Dermis blood vessel endothelial cell (primary cell): Measurements from ENCODE around the gene C2orf92. TPM values are rescaled to one million over a fixed set of nuclear protein-coding genes. Genes with fewer than 3 reads are reported as not detected.

Experiments used
- DNase-seq: peaks from one replicate; pipeline ENCODE4 v3.0.0; 2010
- total RNA-seq: library from RNA; depleted of rRNA; stranded (reverse); fragments of >200 nt; gene quantifications from 2 replicates; pipeline ENCODE4 v1.2.3, GENCODE V29; 2014

C2orf92 gene
- total RNA-seq, 1 donor from 2014 or later = 3.4 TPM

DNA sequence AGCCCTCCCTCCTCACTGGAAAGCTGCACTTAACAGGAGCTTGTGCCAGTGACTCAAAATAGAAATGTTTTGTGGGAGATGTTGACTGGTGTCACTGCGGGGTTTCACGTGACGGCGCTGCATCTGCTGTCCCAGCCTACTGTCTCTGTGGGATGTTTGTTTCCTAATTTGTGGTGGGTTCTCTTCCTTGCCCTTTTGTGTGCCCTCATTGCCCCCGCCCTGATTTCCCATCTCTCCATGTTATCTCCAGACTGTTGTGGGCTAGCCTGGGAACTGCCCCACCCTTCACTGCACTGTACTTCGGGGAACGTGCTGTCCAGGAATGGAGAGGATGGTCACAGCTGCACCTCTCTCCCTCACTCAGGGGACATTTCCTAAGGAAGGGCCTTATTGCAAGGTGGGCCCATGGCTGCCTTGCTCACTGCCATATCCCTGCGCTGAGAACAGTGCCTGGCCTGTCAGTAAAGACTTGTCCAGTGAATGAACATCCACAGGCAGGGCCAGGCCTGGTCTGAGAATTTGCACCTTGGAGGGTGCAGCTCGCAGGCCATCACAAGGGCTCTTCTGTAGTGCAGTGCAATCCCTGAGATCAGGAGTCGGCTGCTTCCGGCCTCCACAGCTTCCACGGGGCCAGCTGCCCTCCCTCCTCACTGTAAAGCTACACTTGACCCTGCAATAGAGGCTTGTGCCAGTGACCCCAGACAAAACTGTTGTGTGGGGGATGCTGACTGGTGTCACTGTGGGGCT, 61.9 kb downstream of the C2orf92 start:
- no peak for DNase-seq

GRCh38 chr2:97732436-97733340, 63.2 kb downstream of the C2orf92 start:
- DNase-seq = no peak

GRCh38 chr2:97733341-97734035, 64.0 kb downstream of the C2orf92 start:
- DNase-seq = no peak

DNA sequence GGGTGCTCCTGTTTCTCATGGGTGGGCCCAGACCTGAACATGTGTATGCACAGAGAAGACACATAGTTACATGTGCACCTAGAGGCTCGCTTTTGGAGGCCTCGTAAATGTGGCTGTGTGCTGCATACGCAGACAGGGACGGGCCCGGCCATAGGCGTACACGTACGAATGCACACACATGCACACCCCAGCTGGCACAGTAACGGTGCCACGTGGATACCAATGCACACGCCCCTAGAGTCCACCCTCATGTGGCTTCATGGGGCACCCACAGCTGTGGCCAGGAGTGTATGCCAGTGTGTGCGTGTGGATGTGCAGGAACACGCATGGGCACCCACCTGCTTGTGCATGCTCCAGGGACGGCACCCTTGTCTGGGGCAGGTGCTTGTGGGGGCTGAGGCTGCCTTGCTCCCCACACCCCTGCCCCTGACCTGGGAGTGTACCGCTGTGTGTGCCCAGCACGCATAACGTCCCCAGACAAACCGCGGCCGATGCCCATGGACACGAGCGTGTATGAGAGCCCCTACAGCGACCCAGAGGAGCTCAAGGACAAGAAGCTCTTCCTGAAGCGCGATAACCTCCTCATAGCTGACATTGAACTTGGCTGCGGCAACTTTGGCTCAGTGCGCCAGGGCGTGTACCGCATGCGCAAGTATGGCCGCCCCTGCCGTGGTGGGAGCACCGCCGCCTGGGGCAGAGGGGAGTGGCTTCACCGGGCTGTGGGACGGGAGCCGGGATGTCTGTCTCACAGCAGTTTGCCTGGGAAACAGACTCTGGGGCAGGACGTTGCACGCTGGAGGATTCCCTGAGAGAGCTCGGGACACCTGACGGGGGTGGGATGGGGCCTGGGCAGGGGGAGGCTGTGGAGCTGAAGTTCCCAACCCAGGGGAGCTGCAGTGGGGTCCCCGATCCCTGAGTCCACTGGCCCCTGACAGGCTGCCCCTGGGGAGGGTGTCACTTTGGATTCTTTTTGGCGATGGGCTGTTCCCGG, 64.8 kb downstream of the C2orf92 start:
- no peak for DNase-seq

DNA sequence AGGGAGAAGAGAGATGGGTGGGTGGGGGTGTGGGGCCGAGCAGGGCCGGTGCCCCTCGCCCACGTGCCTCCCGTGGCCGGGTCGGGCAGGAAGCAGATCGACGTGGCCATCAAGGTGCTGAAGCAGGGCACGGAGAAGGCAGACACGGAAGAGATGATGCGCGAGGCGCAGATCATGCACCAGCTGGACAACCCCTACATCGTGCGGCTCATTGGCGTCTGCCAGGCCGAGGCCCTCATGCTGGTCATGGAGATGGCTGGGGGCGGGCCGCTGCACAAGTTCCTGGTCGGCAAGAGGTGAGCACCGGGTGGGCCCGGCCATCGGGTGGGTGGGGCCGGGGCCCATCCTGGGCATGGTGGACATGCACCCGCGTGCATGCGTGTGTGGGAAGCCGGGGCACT, 65.6 kb downstream of the C2orf92 start:
- no peak for DNase-seq

GRCh38 chr2:97736185-97736584, 66.7 kb downstream of the C2orf92 start:
- DNase-seq = no peak

GRCh38 chr2:97736608-97737330, 67.3 kb downstream of the C2orf92 start:
- DNase-seq = no peak

- no peak for DNase-seq
Measured at GRCh38 chr2:97737421-97738178, 68.1 kb downstream of the C2orf92 start.

DNA sequence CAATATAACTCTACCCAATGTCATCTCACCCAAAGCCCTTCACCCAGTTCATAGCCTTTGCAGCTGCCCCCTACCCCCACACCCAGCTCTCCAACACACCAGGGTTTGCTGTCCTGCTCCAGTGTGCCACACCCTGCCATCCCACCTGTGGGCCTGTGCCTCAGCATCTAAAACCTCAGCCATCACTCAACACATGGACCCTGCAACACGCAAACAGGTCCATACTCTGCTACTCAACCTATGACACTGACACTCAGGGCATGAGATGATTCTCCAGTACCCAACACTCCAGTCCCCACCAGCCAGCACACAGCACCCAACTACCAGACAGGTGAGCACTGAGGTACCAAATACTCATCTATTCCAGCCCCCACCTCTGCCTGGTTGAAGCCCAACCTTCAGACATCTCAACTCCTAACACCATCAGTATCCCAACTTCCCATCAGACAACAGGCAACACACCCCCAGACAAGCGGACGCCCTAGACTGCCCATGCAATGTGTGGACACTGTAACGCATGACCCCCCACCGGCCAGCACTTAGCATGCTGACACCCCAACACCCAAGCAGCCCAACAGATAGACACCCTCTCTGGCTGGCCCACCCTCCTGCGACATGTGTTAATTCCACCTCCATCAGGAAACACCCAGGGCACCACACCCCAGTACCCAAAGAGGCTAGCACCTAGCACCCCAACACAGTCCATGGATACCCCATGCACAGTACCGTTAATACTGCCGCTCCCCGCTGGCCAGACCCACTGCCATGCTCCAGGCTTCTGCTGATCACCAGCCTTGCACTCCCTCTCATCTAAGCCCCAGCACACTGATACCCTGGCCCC, 68.9 kb downstream of the C2orf92 start:
- no peak for DNase-seq

- DNase-seq = no peak
Measured at GRCh38 chr2:97739020-97739892, 69.7 kb downstream of the C2orf92 start.

DNA sequence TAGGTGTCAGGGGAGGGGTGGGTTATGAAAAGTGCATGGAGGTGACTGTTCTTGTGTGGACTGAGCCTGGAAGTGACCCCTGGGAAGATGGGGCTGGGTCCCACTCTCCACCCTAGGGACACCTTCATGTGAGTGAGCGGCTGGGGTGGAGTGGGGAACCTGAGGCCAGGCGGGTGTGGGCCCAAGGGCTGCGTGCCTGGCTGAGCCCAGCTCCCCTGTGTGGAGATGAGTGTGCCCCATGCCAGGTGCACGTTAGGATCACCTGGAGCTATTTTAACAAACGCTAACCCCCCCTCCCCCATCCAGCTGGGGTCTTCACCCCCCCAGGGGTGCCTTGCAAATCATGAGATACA, 70.4 kb downstream of the C2orf92 start:
- DNase-seq = no peak

DNA sequence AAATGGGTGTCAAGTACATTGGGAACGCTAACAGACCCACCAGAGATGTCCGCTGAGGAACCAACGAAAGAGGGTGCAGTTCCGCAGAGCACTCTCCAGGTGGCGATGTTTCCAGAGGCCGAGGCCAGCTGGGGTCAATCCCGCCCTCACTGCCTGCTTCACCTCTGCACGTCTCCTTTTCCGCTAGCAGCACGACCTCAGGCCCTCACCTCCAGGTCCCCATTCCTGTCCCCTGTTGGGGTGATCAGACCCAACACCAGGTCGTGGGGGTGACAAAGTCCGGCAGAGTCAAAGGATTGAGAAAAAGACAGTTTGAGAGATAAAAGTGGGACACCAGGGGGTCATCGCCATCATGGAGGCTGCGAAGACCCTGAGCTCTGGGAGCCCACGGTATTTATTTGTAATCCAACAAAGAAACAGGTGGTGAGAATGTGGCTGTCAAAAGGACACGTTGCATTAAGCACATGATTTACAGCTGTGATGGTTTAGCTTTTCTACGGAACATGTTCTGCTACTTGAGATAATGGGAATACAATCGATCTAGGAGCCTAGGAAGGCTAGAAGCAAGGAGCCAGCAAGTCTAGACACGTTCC, 71.2 kb downstream of the C2orf92 start:
- peak; percentile 58 for DNase-seq

DNA sequence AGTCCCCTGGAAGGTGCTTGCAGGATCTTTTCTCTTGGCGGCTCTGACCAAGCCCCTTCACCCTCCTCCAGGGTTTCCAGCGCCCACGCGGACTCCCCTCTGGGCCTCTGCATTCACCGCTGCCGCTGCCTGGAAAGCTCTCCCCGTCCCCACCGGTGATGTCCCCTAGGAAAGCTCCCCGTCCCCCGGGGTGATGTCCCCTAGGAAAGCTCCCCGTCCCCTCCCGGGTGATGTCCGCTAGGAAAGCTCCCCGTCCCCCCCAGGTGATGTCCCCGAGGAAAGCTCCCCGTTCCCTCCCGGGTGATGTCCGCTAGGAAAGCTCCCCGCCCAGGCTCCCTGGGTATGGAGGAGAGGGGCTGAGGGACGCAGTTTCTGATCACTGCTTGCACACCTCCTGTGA, 71.7 kb downstream of the C2orf92 start:
- DNase-seq = no peak

GRCh38 chr2:97741686-97742085, 72.2 kb downstream of the C2orf92 start:
- DNase-seq = no peak

DNA sequence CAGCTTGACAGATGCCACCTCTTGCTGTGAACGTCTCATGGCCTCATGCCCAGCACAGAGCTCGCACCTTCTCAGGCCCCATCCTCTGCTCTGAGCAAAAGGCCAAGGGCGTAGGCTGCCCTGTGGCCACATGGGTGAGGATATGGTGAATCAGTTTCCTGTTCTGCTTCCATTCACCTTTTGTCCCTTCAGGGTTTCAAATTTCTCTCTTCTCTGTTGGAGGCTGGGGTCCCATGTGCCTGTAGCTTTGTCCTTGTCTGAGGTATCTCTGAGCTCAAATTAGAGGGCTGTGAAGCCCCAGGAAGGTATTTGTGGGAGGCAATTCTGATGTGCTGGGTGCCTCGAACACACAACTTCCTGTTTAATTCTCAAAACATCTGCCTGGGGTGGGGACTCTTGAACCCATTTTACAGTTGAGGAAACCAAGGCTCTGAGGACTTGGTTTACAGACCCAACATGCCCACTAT, 72.9 kb downstream of the C2orf92 start:
- DNase-seq = peak; percentile 9

DNA sequence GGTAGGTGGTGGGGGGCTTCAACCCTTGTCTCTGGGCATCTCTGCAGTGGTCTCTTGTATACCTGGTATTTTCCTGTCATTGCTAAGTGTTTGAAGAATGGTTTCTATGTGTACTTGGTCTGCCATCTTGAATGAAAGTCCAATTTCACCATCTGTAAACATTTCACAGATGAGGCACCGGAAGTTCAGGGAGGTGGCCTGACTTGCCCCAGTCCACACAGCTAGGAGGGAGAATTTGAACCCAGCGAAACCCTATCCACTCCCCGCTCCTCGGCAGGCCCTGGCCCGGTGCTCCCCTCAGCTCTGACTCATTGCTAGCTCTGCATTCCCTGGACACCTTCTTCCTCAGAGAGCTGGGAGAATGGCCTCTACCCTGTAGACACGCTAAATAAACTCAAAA, 74.4 kb downstream of the C2orf92 start:
- no peak for DNase-seq

DNA sequence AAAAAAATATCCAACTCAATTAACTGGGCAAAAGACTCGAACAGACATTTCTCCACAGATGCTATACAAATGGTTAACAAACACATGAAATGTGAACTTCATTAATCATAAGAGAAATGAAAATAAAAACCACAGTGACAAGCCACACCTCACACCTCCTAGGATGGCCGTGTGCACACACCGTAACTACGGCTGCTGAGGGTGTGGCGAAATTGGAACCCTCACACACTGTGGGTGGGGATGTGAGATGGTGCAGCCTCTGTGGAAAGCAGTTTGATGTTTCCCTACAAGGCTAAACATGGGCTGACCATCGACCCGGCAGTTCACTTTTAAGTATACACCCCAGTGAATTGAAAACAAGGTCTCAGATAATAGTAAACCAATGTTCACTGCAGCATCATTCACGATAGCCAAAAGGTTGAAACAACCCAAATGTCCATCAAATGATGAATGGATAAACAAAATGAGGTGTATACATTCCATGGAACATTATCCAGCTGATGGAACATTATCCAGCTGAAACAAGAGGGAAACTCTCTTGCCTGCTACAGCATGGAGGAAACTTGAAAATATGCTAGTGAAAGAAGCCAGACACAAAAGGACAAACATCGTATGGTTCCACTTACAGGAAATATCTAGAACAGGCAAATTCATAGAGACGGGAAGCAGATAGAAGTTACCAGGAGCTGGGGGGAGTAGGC, 76.1 kb downstream of the C2orf92 start:
- DNase-seq = no peak
